Small intestine (tissue), 7 donors: ENCODE measurements around the gene KCNE5. TPM values are rescaled to one million over a fixed set of nuclear protein-coding genes. Genes with fewer than 3 reads are reported as not detected.
"Not testable (repeated sequence)": the region's sequence is repeated elsewhere in the genome, so short reads cannot be mapped to it uniquely, and the experiment has no call there.

Experiments used
- DNase-seq, 2 donors: peaks; one replicate each; pipeline versions ENCODE4 v3.0.0 to v3.0.0-alpha.2; 2013
- FAIRE-seq: peaks from 2 replicates; lab custom pipeline; 2012; peaks lifted over from hg19 to GRCh38; lab: Jason Lieb, UNC
- H3K27ac ChIP-seq, 3 donors: one replicate each; pipeline ENCODE4 v1.5.1; 2013; ENCODE audit warnings: low read length in 2 of 3, mild to moderate bottlenecking in 2 of 3, control low read depth in 1 of 3, inconsistent platforms in 1 of 3, low read depth in 1 of 3, moderate library complexity in 1 of 3
- H3K27me3 ChIP-seq, 3 donors: one replicate each; pipeline ENCODE4 v1.6.1; 2013; ENCODE audit warnings: low read length in 3 of 3, inconsistent platforms in 1 of 3; ENCODE audit not compliant: control insufficient read depth in 3 of 3, insufficient read depth in 3 of 3
- H3K36me3 ChIP-seq, 3 donors: one replicate each; pipeline ENCODE4 v1.6.1; 2013; ENCODE audit warnings: low read length in 3 of 3, inconsistent platforms in 1 of 3, low read depth in 1 of 3, mild to moderate bottlenecking in 1 of 3, moderate library complexity in 1 of 3; ENCODE audit not compliant: control insufficient read depth in 3 of 3, insufficient read depth in 2 of 3
- H3K4me1 ChIP-seq, 3 donors: one replicate each; pipeline ENCODE4 v1.6.1; 2013; ENCODE audit warnings: low read length in 2 of 3, inconsistent platforms in 1 of 3, low read depth in 1 of 3, mild to moderate bottlenecking in 1 of 3, moderate library complexity in 1 of 3; ENCODE audit not compliant: control insufficient read depth in 3 of 3, insufficient read depth in 2 of 3
- H3K4me3 ChIP-seq, 3 donors: one replicate each; pipeline ENCODE4 v1.5.1; 2013; ENCODE audit warnings: low read length in 3 of 3, control low read depth in 1 of 3, inconsistent platforms in 1 of 3, low read depth in 1 of 3, mild to moderate bottlenecking in 1 of 3, moderate library complexity in 1 of 3
- H3K9me3 ChIP-seq, 2 donors: one replicate each; pipeline ENCODE4 v1.6.1; 2013; ENCODE audit warnings: low read depth in 1 of 2, low read length in 1 of 2; ENCODE audit not compliant: control insufficient read depth in 2 of 2, insufficient read depth in 1 of 2
- WGBS, 3 donors: extraction: QIAGEN DNeasy Blood & Tissue Kit; methylation state at CpG; one replicate each; pipeline ENCODE4 v1.1.7; 2013; 5-methylcytosine and 5-hydroxymethylcytosine counted together
- polyA plus RNA-seq, 4 donors: library from polyadenylated mRNA; stranded (reverse) in 3 of 4; unstranded in 1 of 4; fragments of 200-250 nt in 3 of 4; fragments of 120-200 nt in 1 of 4; gene quantifications; one replicate each; pipeline versions ENCODE4 v1.2.1 to v1.2.3, GENCODE V29; 2013
- donor health status: healthy with polysubstance abuse.
- donor health status: control.
- donor health status: control.
- donor health status: Bipolar disorder and iron deficiency.
- donor health status: healthy.

KCNE5 gene
- polyA plus RNA-seq, 4 donors = 0.03 to 1.5 TPM; not detected in 2

DNA sequence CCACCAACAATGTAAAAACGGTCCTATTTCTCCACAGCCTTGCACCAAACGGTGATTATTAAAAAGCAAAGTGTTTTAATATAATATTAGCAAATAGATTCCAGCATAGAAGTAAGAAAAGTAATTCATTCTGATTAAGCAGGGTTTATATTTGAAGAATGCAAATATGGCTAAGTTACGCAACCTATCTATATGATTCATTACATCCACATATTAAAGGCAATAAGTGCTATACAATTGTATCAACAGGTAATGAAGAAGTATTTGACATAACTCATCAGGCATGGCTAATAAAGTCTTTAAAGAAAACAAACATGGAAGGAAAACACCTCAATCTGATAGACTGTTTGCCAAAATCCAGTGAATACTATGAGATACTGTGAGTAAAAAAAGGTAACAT is 29.0 kb downstream of the KCNE5 start:
- Histone ChIP-seq H3K27me3 (peaks cover 0 to 6% (median 0%) of the 10 kb centered on the region in 3 donors), H3K36me3 (no peaks in the 10 kb centered on the region), H3K9me3 (no peaks in the 10 kb centered on the region), H3K4me1 (no peaks in the 10 kb centered on the region), H3K27ac (no peak overlapping the region), H3K4me3 (no peak overlapping the region)
- FAIRE-seq (no peak), DNase-seq (no peak)
- 71 to 87% (median 79%) methylated on average over 3 of the region's 3 CpGs for WGBS, 3 donors

DNA sequence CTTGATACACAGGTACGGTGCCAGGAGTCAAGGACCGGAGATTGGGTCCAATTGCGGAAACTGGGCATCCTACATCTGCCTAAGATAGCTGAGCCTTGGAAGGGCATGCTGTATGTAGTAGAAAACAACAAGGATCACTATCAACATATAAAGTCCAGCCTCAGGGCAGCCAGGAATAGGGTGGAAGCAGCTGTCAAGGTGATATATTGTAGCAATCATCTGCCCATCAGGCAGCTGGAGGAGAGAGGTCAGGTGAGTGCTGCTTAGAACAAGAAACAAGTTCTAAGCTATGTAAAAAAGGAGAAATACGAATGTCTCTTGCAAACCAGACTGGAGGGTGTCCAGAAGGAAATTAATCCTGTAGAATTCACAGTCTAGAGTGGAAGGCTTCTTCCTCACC is 34.8 kb downstream of the KCNE5 start:
- whole genome bisulfite sequencing, 3 donors = 64 to 74% (median 70%) methylated on average over 4 of the region's 4 CpGs
- no peak overlapping the region for H3K27ac ChIP-seq
- no peaks in the 10 kb centered on the region for H3K36me3 ChIP-seq
- no peak for DNase-seq
- H3K4me1 ChIP-seq = no peaks in the 10 kb centered on the region
- H3K27me3 ChIP-seq = peaks cover 0 to 3% (median 0%) of the 10 kb centered on the region in 3 donors
- H3K4me3 ChIP-seq = no peak overlapping the region
- no peak for FAIRE-seq
- no peaks in the 10 kb centered on the region for H3K9me3 ChIP-seq

DNA sequence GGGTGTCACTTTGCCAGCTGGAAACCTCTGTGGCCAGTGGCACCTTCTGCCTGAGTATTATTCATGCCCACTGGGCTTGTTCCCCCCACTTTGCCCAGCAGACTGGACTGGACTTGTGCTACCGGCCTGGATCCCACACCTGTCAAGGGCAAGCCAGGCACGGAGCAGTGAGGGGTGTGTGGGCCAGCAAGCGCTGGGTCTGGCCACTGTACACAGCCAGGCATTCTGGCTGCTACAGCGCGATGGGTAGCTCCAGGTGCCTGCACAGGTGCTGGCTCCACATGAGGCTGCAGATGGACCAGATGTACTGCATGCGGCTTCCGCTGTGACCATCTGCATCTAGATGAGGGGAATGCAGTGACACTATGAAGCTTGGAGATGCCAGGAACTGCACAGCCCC is 39.5 kb downstream of the KCNE5 start:
- no peaks in the 10 kb centered on the region for H3K4me1 ChIP-seq
- FAIRE-seq = no peak
- H3K27ac ChIP-seq = no peak overlapping the region
- 81 to 91% (median 84%) methylated on average over 7 of the region's 7 CpGs for WGBS, 3 donors
- H3K9me3 ChIP-seq = no peaks in the 10 kb centered on the region
- no peaks in the 10 kb centered on the region for H3K36me3 ChIP-seq
- no peak overlapping the region for H3K4me3 ChIP-seq
- peaks cover 0 to 3% (median 0%) of the 10 kb centered on the region in 3 donors for H3K27me3 ChIP-seq
- DNase-seq = no peak

DNA sequence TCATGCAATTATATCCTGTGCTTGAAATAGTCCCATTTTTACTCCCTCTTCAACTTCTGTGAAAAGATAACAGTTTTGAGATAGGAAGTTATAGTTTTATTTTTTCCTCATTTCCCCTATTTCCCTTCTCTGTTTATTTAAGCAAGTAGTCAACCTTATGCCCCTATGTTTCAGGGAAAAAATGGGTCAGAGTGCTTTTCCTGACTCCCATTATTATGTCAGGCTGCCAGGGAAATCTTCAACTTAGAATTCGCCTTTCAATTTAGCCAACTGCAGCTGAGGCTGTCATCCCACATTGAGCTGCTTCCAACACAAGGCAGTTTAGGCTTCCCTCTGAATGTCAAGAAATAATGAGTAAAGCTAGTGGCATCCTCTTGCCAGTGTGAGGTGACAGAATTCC is 46.1 kb downstream of the KCNE5 start:
- no peak overlapping the region for H3K27ac ChIP-seq
- H3K4me3 ChIP-seq = no peak overlapping the region
- H3K9me3 ChIP-seq = no peaks in the 10 kb centered on the region
- no peaks in the 10 kb centered on the region for H3K4me1 ChIP-seq
- H3K27me3 ChIP-seq = no peaks in the 10 kb centered on the region
- no peak for DNase-seq
- WGBS, 3 donors = 68 to 79% (median 73%) methylated on average over 1 of the region's 1 CpG
- no peak for FAIRE-seq
- H3K36me3 ChIP-seq = no peaks in the 10 kb centered on the region

DNA sequence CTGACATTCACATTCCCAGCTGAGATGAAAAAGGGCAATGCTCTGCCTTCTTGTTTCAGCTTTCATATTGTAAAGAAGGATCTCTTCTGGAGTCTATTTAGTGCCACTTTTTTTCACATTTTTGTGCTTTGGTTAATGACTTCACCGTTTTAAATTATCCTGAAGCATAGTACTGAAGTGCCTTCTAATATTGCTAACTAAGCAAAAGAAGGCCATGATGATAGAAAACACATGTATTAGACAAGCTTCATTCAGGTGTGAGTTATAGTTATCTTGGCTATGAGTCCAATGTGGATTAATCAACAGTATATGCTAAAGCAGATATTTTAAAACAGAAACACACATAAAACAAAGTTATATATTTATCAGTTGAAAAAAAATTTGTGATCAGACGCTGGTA is 47.9 kb downstream of the KCNE5 start:
- 62 to 81% (median 73%) methylated on average over 2 of the region's 2 CpGs for WGBS, 3 donors
- Histone ChIP-seq H3K27ac (no peak overlapping the region), H3K27me3 (no peaks in the 10 kb centered on the region), H3K4me3 (no peak overlapping the region), H3K9me3 (no peaks in the 10 kb centered on the region), H3K4me1 (no peaks in the 10 kb centered on the region), H3K36me3 (no peaks in the 10 kb centered on the region)
- FAIRE-seq = no peak
- no peak for DNase-seq

DNA sequence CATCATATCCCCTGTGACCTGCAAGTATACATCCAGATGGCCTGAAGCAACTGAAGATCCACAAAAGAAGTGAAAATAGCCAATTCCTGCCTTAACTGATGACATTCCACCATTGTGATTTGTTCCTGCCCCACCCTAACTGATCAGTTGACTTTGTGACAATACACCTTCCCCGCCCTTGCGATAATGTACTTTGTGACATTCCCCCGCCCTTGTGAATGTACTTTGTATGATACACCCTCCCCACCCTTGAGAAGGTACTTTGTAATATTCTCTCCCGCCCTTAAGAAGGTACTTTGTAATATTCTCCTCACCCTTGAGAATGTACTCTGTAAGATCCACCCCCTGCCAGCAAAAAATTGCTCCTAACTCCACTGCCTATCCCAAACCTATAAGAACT is 48.9 kb downstream of the KCNE5 start:
- WGBS, 3 donors = 19 to 62% (median 60%) methylated on average over 4 of the region's 4 CpGs
- H3K4me3 ChIP-seq, H3K9me3 ChIP-seq, FAIRE-seq, H3K27ac ChIP-seq, H3K27me3 ChIP-seq, H3K36me3 ChIP-seq, H3K4me1 ChIP-seq: not testable (repeated sequence)
- peak in 1 of 2 donors; percentile 0 for DNase-seq

Other genes with a start within 250 kb of the KCNE5 start
- not detected for gene GUCY2F, start 143.1 kb downstream of the KCNE5 start, polyA plus RNA-seq
- gene NXT2, start 88.3 kb downstream of the KCNE5 start, polyA plus RNA-seq = 10 to 100 TPM in 1 of 4 donors, 1 to 10 TPM in 3; 6.8 to 11.8 (median 7.3) TPM
- 10 to 100 TPM in 1 of 4 donors, 1 to 10 TPM in 3; 6.2 to 19.2 (median 7.7) TPM for gene ACSL4, start 108.1 kb upstream of the KCNE5 start, polyA plus RNA-seq